ENCODE data around the gene STAT6. TPM values are rescaled to one million over a fixed set of nuclear protein-coding genes. Genes with fewer than 3 reads are reported as not detected.
A peak's percentile ranks its signal among the peaks of the same experiment; 100 is the strongest.

STAT6 gene
- total and polyA plus RNA-seq, 10 of the 15 experiments (the other 5 are each of a cell fraction or from before 2014, with no cell fraction given) = 14.2 to 176 (median 89.6) TPM

GRCh38 chr12:57088354-57089270 is 22.6 kb downstream of the STAT6 start, which contains the start of gene NAB2 (continued):
- TF ChIP-seq PRDM15 (CRISPR knock-in tag; IDR thresholded peaks at IDR 0.05) = no peak
- TF ChIP-seq GATAD2B (conservative IDR thresholded peaks at IDR 0.05; ENCODE audit: low read depth) = peak; percentile 33
- TF ChIP-seq SP1 (IDR thresholded peaks at IDR 0.05; ENCODE audit: low read depth, low read length) = peak; percentile 68
- peak; percentile 57; the same call in 1 of the 2 replicates for TF ChIP-seq TCF3 (IDR thresholded peaks at IDR 0.05; ENCODE audit: borderline replicate concordance, insufficient read depth, low read depth, low read length)
- no peak for TF ChIP-seq NR2F1 (conservative IDR thresholded peaks at IDR 0.05)
- TF ChIP-seq, protein P1, sequence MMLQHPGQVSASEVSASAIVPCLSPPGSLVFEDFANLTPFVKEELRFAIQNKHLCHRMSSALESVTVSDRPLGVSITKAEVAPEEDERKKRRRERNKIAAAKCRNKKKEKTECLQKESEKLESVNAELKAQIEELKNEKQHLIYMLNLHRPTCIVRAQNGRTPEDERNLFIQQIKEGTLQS (IDR thresholded peaks at IDR 0.05; ENCODE audit: borderline replicate concordance, extremely low read depth, low read depth, low read length) = no peak
- peak; percentile 82 for TF ChIP-seq POLR2A (IDR thresholded peaks at IDR 0.05; ENCODE audit: low read depth, low read length)
- TF ChIP-seq BMI1 (IDR thresholded peaks at IDR 0.05; ENCODE audit: borderline replicate concordance) = no peak
- TF ChIP-seq EED (IDR thresholded peaks at IDR 0.05; ENCODE audit: low read depth) = no peak; the same call in none of the 2 replicates
- TF ChIP-seq, protein P2, sequence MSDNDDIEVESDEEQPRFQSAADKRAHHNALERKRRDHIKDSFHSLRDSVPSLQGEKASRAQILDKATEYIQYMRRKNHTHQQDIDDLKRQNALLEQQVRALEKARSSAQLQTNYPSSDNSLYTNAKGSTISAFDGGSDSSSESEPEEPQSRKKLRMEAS (IDR thresholded peaks at IDR 0.05; ENCODE audit: low read depth, low read length) = peak; percentile 92
- TF ChIP-seq, protein P3, sequence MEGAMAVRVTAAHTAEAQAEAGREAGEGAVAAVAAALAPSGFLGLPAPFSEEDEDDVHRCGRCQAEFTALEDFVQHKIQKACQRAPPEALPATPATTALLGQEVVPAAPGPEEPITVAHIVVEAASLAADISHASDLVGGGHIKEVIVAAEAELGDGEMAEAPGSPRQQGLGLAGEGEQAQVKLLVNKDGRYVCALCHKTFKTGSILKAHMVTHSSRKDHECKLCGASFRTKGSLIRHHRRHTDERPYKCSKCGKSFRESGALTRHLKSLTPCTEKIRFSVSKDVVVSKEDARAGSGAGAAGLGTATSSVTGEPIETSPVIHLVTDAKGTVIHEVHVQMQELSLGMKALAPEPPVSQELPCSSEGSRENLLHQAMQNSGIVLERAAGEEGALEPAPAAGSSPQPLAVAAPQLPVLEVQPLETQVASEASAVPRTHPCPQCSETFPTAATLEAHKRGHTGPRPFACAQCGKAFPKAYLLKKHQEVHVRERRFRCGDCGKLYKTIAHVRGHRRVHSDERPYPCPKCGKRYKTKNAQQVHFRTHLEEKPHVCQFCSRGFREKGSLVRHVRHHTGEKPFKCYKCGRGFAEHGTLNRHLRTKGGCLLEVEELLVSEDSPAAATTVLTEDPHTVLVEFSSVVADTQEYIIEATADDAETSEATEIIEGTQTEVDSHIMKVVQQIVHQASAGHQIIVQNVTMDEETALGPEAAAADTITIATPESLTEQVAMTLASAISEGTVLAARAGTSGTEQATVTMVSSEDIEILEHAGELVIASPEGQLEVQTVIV (IDR thresholded peaks at IDR 0.05; ENCODE audit: borderline replicate concordance, partially characterized antibody) = no peak
- peak; percentile 94 to 96 for TF ChIP-seq BHLHE40 (IDR thresholded peaks at IDR 0.05; ENCODE audit: borderline replicate concordance in 1 of 2, low read depth in 2 of 2, low read length in 1 of 2)
- no peak for TF ChIP-seq SMC3 (IDR thresholded peaks at IDR 0.05; ENCODE audit: borderline replicate concordance, low read length)
- TF ChIP-seq, protein P4, sequence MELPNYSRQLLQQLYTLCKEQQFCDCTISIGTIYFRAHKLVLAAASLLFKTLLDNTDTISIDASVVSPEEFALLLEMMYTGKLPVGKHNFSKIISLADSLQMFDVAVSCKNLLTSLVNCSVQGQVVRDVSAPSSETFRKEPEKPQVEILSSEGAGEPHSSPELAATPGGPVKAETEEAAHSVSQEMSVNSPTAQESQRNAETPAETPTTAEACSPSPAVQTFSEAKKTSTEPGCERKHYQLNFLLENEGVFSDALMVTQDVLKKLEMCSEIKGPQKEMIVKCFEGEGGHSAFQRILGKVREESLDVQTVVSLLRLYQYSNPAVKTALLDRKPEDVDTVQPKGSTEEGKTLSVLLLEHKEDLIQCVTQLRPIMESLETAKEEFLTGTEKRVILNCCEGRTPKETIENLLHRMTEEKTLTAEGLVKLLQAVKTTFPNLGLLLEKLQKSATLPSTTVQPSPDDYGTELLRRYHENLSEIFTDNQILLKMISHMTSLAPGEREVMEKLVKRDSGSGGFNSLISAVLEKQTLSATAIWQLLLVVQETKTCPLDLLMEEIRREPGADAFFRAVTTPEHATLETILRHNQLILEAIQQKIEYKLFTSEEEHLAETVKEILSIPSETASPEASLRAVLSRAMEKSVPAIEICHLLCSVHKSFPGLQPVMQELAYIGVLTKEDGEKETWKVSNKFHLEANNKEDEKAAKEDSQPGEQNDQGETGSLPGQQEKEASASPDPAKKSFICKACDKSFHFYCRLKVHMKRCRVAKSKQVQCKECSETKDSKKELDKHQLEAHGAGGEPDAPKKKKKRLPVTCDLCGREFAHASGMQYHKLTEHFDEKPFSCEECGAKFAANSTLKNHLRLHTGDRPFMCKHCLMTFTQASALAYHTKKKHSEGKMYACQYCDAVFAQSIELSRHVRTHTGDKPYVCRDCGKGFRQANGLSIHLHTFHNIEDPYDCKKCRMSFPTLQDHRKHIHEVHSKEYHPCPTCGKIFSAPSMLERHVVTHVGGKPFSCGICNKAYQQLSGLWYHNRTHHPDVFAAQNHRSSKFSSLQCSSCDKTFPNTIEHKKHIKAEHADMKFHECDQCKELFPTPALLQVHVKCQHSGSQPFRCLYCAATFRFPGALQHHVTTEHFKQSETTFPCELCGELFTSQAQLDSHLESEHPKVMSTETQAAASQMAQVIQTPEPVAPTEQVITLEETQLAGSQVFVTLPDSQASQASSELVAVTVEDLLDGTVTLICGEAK (IDR thresholded peaks at IDR 0.05; ENCODE audit: borderline replicate concordance) = no peak
- TF ChIP-seq CREM (IDR thresholded peaks at IDR 0.05; ENCODE audit: low read depth) = peak; percentile 50; the same call in 1 of the 2 replicates
- TF ChIP-seq CHD4 (IDR thresholded peaks at IDR 0.05) = no peak
- no peak for TF ChIP-seq FOS (IDR thresholded peaks at IDR 0.05; ENCODE audit: borderline replicate concordance, extremely low read depth, insufficient read length)
